HG03139 (cell line): Measurements from ENCODE around the gene CNBD2.
"Not testable (repeated sequence)": the region's sequence is repeated elsewhere in the genome, so short reads cannot be mapped to it uniquely, and the experiment has no call there.

Experiments
- ATAC-seq: cut with Tn5 transposase; IDR thresholded peaks from one replicate; pipeline ENCODE4 v1.9.1; 2021; ENCODE audit not compliant: unreplicated experiment

The CNBD2 gene

GRCh38 chr20:35967979-35968640 lies at the start of gene CNBD2:
TSS of gene CNBD2 (plus strand) at chr20:35968590. CDS start at chr20:35968763, 173 bp downstream.
- ATAC-seq, result no peak

GRCh38 chr20:35920523-35920922 lies 47.9 kb upstream of the CNBD2 start:
- ATAC-seq, result no peak

DNA sequence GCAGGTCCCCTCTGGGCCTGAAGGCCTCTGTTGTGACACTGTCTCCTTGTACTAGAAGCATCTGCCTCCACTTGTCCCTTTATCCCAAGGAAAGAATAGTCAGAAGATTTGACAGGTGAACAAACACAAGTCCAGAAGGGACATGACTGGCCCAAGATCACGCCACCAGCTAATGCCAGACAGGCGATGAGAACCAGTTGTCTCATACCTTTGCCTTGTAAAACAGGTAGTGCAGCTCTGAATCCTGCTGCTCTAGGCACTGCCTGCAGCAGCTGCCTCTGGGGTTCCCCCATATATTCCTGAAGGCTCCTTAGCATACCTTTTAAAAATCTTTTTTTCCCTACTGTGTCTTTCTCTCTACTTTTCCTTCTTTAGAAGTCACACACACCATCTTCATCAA lies 39.1 kb upstream of the CNBD2 start:
- ATAC-seq, result no peak

DNA sequence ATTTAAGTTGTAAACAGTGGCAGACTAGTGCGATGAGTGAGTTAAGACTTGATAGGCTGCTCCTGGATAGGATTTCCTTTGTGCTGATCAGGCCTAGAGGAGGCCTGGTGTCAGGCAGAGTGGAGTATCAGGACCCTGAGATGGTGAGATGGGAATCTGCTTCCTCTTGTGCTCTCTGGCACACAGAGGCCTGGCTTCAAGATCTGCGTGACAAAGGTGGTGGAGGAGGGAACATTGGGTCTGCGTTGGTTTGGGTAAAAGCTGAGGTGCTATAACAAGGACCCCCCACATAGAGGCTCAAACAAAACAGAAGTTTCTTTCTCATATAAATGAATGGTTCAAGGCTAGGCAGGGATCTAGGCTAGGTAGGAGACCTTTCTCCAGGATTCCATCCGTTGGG lies 34.3 kb upstream of the CNBD2 start:
- no peak for ATAC-seq

DNA sequence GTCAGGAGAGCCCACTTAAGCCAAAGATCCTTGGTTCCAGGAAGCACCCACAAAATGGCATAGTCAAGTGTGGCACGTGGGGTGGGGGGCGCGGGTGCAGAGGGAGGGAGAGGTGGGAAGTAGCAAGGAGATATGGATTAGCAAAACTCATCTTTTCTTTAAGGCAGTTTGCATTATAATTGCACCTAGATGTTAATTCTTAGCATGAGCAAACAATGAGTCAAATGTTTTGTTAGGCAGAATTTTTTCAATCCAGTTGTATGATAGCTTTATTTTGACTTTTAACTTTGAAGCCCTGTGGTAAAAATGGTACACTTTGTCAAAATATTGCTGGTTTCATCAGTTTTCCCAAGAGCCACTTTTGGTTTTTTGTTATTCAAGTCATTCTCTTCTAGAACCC lies 29.1 kb upstream of the CNBD2 start:
- ATAC-seq, result no peak

GRCh38 chr20:35941620-35942019 lies 26.8 kb upstream of the CNBD2 start:
- no peak for ATAC-seq

DNA sequence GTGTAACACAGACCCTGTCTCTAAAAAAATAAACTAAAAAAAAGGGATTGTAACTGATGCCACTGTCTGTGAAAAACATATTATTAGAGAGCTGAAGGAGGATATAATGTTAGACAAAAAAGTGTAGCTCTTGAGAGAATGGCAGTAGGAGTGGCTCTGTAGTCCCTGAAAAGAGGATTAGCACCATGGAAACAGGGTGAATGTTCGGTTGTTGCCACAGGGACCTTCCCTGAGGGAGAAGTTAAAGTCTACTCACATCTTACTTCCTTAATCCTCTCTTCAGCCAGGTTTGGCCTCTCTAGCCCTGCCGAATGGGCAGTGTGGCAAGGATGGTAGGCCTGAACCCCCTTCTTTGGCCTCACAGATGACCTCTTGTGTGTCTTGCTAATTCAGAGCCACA lies 26.1 kb upstream of the CNBD2 start:
- no peak for ATAC-seq

DNA sequence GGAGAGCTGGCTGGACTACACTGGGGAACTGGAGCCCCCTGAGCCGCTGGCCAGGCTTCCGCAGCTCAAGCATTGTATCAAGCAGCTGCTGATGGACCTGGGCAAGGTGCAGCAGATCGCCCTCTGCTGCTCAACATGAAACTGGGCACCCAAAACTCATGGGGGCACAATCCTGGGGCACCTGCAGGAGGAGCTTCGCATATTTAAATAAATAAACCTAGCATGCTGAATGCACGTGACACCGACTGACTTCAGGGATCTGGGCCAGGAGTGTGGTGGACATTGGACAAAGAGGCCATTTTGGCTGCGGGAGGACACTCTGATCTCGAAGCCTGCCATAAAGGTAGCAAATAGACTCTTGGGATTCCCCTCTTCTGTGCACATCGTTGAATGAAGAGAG lies 20.9 kb upstream of the CNBD2 start:
- no peak for ATAC-seq

- ATAC-seq, result no peak
Observed at GRCh38 chr20:35947907-35948306, 20.5 kb upstream of the CNBD2 start.

GRCh38 chr20:35950093-35950492 lies 18.3 kb upstream of the CNBD2 start:
- no peak for ATAC-seq

DNA sequence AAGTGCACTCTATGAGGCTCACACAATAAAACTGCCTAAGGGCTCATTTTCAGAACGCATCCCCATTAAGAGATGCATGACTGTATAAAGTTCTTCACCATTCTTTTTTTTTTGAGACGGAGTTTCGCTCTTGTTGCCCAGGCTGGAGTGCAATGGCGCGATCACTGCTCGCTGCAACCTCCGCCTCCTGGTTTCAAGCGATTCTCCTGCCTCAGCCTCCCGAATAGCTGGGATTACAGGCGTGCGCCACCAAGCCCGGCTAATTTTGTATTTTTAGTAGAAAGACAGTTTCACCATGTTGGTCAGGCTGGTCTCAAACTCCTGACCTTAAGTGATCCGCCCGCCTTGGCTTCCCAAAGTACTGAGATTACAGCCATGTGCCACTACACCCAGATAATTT lies 16.3 kb upstream of the CNBD2 start:
- ATAC-seq, result not testable (repeated sequence)

DNA sequence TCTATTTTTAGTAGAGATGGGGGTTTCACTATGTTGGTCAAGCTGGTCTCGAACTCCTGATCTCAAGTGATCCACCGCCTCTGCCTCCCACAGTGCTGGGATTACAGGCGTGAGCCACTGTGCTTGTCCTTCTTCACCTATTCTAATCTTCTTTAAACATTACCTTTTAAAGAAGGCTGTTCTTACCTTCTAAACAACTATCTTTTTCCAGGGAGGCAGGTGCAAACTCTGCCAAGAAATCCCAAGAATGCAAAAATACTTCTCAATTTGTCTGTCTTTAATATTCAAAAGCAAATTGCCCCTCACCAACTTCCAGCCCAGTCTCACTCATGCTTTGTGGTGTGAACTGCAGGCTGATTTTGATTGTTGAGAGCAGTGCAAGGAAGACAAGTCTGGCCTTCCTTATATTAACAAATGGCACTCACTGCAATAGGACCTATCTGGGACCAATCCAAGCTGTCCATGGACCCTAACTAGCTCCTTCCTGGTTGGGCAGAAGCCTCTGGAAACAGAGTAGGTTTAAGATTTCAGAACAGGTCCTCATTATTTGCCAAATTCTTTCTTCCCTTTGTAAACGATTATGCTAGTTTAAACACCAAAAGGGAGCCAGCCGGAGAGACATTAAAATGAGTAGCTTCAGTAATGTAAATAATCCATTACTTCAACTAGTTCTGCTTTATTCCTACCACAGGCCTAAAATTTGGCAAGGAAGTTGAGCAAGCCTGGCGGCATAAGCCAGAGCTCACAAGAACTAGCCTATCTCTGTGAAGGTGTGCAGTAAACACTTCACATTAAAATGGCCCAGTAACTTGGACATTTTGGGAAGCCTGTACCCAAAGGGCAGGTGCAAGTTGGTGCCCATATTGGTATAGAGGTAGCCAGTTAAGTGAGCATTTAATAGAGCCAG lies 15.7 kb upstream of the CNBD2 start:
- ATAC-seq, result no peak

GRCh38 chr20:35953387-35954199 lies 14.8 kb upstream of the CNBD2 start:
- ATAC-seq, result peak; percentile 20

- ATAC-seq, result peak; percentile 79
Observed at GRCh38 chr20:35954200-35954906, 14.0 kb upstream of the CNBD2 start, which contains the start of gene SCAND1. TSS of gene SCAND1 (minus strand) at chr20:35954502. CDS start at chr20:35954284, 218 bp downstream.

DNA sequence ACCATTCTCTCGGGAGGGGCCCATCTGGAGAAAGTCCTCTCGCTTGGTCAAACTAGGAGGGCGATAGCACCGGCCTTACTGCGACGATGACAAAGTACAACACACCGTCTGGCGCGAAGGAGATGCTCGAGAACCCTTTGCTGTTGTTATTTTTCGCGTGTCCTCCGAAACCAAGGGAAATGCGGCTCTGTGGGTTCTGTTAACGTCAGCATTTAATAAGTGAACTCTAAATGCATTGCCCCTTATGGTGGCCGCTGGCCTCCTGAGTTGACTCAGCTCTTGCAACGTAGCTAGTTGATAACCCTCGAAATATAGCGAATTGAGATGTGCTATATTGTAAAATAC lies 13.5 kb upstream of the CNBD2 start:
- no peak for ATAC-seq

DNA sequence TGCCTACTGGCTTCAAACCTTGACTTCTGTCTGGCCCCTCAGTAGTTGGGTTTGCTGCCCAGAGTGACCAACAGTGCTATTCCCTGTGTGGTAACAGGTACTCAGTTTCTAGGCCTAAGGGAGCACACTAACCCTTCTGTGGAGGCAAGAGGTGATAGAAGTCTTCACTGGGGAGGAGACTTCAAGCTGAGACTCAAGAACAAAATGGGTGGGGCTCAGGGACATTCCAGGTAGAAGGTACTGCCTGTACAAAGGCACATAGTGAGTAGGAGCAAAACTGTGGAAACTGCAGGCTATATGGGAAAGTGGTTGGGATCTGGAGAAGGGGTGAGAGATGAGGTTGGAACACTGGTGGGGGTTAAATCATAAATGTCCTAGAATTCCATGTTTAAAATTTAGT lies 11.8 kb upstream of the CNBD2 start:
- ATAC-seq, result no peak

GRCh38 chr20:35959291-35959690 lies 9.1 kb upstream of the CNBD2 start:
- not testable (repeated sequence) for ATAC-seq

DNA sequence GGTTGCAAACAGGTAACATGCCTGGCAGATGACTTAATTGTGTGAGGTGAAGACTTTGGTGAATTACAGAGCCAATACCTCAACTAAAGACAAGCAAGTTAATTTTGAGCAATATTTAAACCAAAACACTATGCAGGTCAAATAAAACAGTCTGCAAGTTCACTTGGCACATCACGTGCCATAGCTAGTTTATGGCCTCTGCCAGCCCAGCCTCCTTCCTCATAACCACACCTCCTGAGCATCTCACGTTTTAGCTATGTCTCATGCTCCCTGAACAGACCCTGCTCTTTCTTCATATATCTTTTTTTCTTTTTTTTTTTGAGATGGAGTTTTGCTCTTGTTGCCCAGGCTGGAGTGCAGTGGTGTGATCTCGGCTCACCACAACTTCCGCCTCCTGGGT lies 4.5 kb upstream of the CNBD2 start:
- no peak for ATAC-seq

DNA sequence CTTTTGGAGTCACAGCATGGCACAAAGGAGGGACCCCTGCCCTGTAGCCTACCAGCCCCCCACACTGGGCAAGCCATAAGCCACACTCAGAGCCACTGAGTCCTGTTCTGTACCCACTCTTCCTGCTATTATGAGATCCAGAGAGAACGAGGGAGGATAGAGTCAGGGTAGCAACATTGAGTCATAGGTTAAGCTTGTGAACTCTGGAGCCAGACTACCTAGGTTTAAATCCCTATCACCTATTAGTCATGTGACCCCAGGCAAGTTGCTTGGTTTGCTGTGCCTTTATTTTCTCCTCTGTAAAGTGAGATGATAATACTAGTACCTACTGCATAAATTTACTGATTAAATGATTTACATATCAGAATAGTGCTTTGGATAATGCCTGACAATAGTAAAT lies 540 bp downstream of the CNBD2 start:
- no peak for ATAC-seq

GRCh38 chr20:35971981-35972380 lies 3.6 kb downstream of the CNBD2 start:
- no peak for ATAC-seq

GRCh38 chr20:35972462-35972861 lies 4.1 kb downstream of the CNBD2 start:
- ATAC-seq, result no peak
